Measurements from ENCODE around the gene DUSP23.

DUSP23 gene

GRCh38 chr1:159791461-159791860, 10.7 kb downstream of the DUSP23 start:
- no peak overlapping the region for H3K4me3 ChIP-seq (ENCODE audit: control insufficient read depth, low read depth, low read length)
- no peak for TF ChIP-seq CTCF (IDR thresholded peaks at IDR 0.05; ENCODE audit: control insufficient read depth, insufficient read depth, low read depth, low read length, missing control alignments)
- no peak for DNase-seq (ENCODE audit: low read depth)

GRCh38 chr1:159795534-159795933, 14.8 kb downstream of the DUSP23 start:
- no peak overlapping the region for H3K4me3 ChIP-seq (ENCODE audit: control insufficient read depth, low read depth, low read length)
- no peak for TF ChIP-seq CTCF (IDR thresholded peaks at IDR 0.05; ENCODE audit: control insufficient read depth, insufficient read depth, low read depth, low read length, missing control alignments)
- no peak for DNase-seq (ENCODE audit: low read depth)

GRCh38 chr1:159798893-159799292, 18.1 kb downstream of the DUSP23 start:
- peak; percentile 69 for DNase-seq (ENCODE audit: low read depth)
- TF ChIP-seq CTCF (IDR thresholded peaks at IDR 0.05; ENCODE audit: control insufficient read depth, insufficient read depth, low read depth, low read length, missing control alignments), result peak; percentile 73
- H3K4me3 ChIP-seq (ENCODE audit: control insufficient read depth, low read depth, low read length), result no peak overlapping the region

- no peak for TF ChIP-seq CTCF (IDR thresholded peaks at IDR 0.05; ENCODE audit: control insufficient read depth, insufficient read depth, low read depth, low read length, missing control alignments)
- no peak overlapping the region for H3K4me3 ChIP-seq (ENCODE audit: control insufficient read depth, low read depth, low read length)
- DNase-seq (ENCODE audit: low read depth), result no peak
These were observed 18.8 kb downstream of the DUSP23 start for GRCh38 chr1:159799446-159799985.

GRCh38 chr1:159800177-159800930, 19.6 kb downstream of the DUSP23 start:
- TF ChIP-seq CTCF (IDR thresholded peaks at IDR 0.05; ENCODE audit: control insufficient read depth, insufficient read depth, low read depth, low read length, missing control alignments), result no peak
- H3K4me3 ChIP-seq (ENCODE audit: control insufficient read depth, low read depth, low read length), result no peak overlapping the region
- no peak for DNase-seq (ENCODE audit: low read depth)

GRCh38 chr1:159802111-159802510, 21.3 kb downstream of the DUSP23 start, which contains the start of gene FCRL6:
Gene FCRL6, plus strand, starts transcription at chr1:159802360. Its CDS starts 65 bp downstream, at chr1:159802425.
- H3K4me3 ChIP-seq (ENCODE audit: control insufficient read depth, low read depth, low read length), result no peak within 1 kb of the TSS
- no peak for DNase-seq (ENCODE audit: low read depth)
- TF ChIP-seq CTCF (IDR thresholded peaks at IDR 0.05; ENCODE audit: control insufficient read depth, insufficient read depth, low read depth, low read length, missing control alignments), result no peak
